ENCODE data around the gene SYNE1.

SYNE1 gene

DNA sequence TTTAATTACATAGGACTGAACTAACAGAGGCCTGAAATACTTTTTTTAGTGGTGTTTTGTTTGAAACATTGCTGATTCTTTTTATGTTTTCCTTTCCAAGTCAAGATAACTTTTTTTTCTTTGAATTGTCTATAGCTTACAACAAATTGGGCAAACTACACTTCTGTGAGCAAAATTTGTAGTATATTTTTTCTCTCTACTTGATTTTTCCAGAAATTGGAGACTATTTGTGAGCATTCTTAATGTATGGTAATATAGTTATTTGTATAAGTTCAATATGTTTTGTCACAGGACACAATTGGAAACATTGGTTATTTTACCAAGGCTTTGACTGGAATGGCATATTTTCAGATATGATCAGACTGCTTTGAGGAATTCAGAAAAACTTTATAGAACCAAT, 216.5 kb downstream of the SYNE1 start:
- DNase-seq (ENCODE audit: low read depth), result no peak

DNA sequence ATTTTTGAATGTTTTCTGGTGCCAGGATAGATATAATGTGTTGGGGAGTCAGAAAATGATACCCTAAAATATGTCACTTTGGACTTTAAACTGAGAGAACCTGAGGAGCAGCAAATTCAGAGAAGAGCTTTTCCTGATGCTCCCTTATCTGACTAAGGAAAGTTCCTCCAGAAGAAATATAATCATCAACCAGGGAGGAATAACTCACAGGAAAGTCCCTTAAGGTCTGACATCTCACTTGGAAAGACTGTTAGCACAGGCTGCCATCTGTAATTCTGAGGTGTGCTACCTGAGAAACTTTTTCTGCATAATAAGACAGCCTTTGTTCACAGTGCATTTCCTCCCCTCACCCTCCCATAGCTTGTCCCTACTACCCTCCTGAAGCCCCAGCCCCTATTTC, 218.6 kb downstream of the SYNE1 start:
- DNase-seq (ENCODE audit: low read depth), result no peak

DNA sequence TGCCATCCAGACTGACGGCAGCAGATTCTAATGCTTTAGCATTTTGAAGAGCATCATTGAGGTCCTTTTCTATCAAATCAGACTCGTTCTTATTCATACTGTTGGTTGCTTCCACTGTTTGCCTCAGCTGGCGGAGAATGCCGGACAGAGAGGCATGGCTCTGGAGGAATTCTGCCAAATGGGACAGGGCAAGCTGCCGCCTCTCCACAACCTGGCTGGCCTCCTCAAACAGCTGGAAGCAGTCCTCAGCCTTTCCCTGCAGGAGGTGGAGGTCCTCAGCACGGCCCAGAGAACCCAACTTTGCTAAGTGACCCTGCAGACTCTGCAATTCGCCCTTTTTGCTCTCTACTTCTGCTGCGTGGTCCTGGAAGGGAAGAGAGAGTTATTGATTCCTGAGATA, 220.5 kb downstream of the SYNE1 start:
- no peak for DNase-seq (ENCODE audit: low read depth)

DNA sequence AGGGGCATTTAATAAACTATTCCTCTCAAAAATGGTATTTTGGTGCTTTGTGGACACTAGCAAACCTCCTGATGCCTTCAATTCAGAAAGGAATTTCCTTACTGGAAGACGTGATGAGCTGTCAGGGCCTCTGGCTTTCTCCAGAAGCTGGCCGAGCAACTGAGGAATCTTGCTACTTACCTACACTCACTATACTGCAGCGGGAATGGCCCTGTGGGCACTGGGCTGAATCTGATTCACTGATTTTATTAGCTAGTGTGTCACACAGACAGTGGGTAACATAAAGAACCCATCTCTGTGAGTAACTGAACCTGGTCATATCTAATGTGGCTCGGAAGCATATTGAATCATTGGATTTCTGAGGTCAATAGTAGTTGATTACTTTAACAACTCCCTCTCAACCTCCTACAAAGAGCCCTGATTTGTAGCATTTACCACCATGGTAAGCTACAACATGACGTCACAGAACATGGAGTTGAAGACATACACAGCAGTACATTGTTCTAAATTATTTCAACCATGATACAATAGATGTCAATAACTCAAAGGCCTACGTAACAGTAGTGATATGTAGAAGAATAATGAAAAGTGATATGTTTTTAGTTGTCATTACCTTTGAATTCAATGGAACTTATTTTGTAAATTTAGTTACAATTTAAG, 232.1 kb downstream of the SYNE1 start:
- no peak for DNase-seq (ENCODE audit: low read depth)

DNA sequence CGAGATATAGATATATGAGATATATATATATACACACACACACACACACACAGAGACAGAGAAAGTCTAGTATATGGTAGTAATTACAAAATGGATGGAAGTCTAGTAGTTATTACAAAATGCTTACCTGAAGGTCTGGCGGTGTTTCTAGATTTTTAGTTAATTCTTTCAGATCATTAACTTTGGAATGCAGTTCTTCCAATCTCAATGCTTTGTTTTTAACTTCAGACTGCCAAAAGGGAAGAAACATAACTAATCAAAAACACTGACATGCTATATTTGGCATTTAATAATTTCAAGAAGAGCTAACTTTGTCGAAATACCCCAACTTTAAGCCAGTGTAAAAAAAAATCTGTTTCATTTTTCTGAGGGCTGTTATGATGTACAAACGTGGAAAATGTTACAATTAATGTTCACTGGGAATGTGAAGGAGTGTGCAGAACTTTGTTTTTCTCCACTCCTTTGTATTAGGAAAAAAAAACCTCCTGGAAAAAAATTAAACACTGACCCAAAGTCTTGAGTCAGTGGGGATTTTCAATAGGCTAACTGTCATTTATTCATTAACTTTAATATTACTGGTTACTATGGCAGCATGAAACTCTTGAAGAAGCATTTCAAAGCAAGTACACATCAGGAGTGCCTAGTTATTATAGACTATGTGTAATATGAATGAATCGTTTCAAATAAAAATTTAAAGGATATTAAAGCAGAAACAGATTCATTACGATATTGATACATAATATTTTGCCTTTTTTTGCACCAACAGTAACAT, 232.9 kb downstream of the SYNE1 start:
- DNase-seq (ENCODE audit: low read depth), result no peak

DNA sequence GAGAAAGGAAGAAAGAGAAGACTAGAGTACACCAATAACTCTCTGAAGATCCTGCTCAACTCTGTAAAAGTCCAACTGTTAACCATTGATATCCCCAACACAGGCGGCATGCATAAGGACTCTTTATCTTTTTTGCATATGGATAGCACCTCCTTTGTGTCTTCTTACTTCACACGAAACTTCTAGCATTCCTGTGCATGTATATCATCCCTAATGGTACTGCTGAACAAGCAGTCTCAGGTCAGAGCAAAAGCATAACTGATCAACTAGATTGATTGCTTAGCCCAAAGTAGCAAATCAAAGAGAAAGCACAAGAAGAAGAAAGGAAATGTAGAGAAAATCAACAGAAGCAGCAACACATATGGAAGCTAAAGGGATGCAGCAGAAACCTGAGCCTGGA, 234.4 kb downstream of the SYNE1 start:
- DNase-seq (ENCODE audit: low read depth), result no peak

DNA sequence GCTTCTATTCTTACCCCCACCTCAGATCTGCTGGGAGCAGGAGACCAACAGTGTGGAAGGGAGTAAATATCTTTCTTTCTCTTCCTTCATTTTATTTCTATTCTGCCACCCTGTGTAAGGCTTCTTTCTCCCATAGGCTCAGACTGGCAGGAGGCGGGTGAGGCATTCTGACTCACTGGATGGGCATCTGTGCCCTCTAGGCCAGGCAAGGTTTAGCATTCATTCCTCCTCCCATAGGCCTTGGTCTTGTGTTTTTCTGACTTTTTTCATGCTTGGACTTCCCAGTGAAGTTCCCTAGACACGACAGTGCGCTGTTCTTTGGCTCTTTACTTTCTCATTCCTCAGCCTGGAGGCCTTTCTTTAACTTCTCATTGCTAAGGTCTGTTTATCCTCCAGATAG, 235.2 kb downstream of the SYNE1 start:
- no peak for DNase-seq (ENCODE audit: low read depth)

DNA sequence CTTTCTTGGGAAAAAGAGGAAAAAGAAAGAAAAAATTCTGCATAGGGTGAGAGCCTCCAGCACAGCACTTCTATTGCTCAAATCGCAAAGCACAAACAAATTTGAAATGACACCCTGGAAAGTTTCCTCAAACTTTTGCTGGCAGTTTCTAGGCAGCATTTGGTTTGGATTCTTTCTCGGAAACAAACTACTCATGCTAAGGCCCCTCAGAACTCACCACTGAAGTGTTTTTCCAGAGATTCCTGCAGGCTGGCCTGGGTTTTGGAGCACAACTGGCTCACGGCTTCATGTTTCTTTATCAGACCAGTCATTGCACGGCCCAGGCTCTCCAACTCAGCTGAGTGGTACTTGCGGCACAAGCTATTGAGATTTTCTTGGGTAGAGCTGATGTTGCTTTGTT, 237.8 kb downstream of the SYNE1 start:
- DNase-seq (ENCODE audit: low read depth), result no peak

DNA sequence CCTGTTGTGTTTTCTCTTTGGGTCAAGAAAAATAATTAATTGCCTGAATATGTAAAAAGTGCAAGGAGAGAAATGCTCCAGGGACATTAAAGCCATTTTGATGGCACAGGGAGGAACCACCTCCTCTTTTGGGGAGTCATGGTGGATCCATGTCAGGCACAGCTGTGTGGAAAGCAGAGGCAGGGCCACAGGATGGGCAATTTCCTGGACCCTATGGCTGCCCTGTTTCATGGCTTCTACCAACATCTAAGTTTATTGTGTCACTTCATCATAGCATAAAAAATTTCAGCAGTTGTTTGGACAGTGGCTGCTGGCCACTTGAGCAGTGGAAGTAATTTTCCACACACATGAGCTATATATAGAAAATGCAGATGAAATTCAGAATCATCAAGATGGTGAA, 238.2 kb downstream of the SYNE1 start:
- DNase-seq (ENCODE audit: low read depth), result no peak

DNA sequence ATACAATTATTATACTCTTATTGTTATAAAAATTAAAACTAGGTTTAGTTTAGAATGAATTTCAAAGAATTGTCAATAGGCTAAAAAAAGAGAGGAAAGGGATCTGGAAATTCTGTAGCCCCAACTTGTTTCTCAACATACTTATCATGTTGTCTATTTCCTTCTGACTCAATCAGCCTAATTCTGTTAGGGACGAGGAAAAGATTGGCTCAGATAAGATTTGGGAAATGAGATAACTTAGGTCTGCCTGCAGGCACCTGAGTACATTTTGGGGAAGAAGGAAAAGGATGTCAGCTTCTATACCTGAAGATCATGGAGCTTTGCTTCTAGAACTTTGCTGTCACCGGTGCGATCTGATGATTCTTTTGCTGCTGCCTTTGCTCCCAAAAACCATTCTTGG, 238.8 kb downstream of the SYNE1 start:
- no peak for DNase-seq (ENCODE audit: low read depth)

DNA sequence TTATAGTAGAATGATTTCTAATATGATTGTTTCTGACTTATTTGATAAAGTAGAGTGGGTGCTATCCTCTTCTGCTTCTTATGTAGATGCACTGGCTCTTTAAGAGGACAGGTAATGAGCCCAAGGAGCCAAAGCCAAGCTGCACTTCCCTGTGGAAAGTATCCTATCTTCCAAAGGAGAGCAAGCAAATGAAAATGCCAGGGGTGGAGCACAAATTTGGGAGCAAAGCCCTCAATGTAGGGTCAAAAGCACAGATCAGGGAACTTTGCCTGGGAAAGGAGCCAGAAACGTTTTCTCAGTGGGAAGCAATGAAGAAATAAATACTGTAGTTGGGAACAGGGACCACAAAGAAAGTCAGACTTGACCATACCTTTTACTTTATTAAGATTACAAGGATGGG, 242.9 kb downstream of the SYNE1 start:
- DNase-seq (ENCODE audit: low read depth), result no peak

DNA sequence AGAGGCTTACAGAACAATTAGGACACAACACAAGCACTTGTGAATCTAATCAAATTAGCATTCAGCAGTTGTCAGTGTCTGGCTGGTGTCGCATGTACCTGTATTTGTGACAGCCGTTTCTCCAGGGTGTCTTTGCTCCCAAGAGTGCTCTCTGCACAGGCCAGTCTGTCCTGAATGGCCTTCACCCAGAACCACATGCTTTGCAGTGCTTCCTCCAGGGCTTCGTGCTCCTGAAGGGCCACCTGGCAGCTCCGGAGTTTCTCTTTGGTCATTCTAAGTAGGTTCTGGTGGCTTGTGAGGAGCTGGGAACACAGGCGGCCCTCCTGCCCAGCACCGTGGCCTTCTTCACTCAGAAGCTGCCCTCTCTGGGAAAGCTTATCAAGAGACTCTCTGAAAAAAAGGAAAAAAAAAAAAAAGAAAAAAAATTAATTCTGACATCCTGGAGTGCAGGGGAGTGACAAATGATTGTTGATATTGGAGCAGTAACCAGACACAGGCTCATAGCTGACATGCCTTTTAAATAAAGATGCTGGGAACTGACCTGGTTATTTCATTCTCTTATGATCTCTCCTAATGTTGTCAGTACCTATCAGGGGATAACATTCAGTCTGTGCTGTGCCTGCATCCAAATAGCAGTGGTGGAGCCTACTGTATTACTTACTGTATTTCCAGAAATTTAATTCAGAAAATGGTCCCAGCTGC, 245.8 kb downstream of the SYNE1 start:
- no peak for DNase-seq (ENCODE audit: low read depth)

DNA sequence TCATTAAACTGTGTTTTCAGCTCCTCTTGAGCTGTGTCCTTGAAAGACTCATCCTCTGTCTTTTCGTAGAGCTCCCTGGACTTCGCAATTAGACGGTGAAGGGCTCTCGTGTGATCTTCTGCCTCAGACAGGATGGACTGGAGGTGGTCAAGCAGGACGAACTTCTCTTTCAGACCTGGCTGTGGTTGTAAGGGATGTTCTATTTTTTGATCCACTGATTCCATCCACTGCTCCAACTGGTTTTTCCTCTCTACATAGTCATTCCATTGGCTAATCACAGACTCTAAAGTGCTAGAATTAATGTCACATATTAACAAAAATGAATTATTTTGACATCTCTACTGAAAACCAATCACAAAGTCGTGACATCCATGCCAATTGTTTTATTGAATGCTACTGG, 250.1 kb downstream of the SYNE1 start:
- DNase-seq (ENCODE audit: low read depth), result no peak

DNA sequence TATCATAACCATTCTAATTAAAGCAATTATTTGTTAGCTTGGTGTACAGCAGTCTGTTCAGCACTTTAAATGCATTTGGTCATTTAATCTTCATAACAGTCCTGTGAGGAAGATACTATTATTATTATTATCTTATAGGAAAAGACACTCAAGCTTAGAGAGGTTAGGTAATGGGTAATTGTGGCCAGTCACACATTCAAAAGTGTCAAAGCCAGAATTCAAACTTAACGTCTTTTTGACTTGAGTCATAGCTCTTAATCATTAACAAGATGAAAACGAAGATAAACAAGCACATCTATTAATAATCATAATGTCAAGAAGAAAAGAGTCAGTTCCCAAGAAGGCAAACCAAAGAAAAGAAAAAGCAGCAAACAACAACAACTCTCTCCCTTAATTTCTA, 251.0 kb downstream of the SYNE1 start:
- no peak for DNase-seq (ENCODE audit: low read depth)

DNA sequence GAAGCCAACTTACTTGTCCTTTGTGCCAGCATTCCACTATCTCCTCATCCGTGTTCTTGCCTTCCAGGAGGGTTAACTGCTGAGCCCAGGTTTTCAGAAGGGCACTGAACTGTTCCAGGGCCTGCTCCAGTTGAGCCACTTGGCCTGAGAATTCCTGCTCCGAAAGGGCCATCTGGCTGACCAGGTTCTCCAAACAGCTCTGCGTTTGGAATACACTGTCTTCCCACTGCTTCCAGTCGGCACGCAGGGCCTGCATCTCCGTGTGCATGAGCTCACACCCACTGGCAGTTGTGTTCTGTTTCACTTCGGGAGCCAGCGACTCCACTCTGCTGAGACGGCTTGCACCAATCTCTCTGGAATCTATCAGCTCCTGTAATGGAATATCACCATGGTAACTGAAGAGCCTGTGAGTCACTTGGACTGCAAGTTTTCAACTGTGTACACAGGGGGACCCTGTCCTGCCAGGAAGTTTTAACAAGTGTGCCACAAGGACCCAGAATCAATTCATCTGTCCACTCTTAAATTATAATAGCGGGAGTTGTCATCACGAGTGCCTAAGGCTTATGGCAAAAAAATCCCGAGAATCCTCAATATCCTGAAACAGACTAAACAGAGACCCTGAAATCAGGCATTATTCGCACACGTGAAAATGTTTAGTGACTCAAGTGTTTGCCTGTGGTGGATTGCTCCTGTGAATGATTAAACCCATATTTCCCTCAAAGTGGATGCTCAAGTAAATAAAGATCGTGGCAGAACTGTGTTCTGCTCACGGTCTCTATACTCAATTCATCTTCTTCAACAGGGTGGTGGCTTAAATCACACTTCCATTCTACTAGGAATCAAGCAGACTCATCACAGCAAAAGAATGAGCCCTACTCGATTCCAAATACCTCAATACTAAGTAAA, 255.9 kb downstream of the SYNE1 start:
- no peak for DNase-seq (ENCODE audit: low read depth)

DNA sequence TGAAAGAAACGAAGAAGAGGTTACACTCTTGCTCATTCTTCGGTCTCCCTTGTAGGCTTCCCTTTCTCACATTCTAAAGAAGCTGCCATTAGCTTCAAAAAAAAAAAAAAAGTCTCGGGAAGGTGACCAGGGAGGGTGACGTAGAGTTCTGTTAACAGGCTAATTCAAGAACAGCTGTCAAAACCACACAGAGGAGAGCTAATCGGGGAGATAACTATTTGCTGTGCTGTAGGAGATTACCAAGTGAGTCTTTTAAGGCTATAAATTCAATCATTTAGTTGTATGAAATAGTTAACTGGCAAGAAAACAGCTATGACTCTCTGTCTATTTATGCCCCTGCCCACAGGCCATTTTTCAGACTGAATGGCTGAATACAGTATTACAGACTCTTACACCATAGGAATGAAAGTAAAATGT, 256.8 kb downstream of the SYNE1 start:
- no peak for DNase-seq (ENCODE audit: low read depth)

DNA sequence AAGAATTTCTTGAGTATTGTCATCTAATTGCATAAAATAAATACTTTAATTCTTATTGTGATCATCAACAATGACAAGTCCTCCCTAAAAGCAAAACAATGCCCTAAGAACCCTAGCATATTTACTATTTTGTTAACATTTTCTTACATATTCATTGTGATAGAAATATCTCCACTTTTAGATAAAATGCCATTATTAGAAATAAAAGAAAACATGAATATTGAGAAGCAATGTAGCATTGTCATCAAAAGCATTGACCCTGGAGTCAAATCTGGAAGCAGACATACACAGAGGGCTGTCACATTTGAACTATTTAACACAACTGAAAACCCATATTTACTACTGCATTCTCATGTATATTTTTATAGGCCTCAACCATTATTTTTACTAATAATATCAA, 257.7 kb downstream of the SYNE1 start:
- no peak for DNase-seq (ENCODE audit: low read depth)

DNA sequence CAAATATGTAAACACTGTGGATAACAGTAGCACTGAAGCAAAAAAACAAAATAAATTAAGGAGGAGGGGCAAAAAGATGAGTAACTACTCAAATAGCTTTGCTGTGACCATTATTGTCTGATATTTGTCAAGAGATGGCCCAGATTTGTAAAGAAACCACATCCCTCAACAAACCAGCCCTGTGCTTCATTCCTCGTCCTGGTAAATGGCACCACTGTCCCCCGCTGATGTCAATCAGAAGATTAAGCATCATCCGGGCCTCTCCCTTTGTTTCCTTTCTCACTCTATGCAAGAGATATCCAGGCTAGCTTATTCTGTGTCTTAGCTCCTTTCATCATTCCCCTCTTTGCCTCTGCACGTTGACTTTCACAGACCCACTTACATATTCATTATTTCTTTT, 259.0 kb downstream of the SYNE1 start:
- DNase-seq (ENCODE audit: low read depth), result no peak

DNA sequence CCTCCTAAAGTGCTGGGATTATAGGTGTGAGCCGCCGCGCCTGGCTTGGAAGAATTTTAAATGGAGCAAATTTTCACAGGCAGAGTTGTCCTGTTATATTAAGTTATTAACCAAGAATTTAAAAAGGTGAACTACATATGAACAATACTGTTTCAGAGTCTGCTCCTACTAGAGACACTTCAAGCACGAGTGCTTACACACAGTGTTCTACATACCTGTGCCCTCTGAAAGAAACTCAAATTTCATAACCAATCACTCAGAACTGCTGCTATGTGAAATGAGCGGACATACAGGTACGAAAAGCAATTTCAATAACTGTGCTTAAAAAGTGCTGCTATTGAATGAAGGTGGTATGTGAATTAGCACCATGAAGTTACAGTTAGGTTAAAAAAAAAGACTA, 262.0 kb downstream of the SYNE1 start:
- no peak for DNase-seq (ENCODE audit: low read depth)

DNA sequence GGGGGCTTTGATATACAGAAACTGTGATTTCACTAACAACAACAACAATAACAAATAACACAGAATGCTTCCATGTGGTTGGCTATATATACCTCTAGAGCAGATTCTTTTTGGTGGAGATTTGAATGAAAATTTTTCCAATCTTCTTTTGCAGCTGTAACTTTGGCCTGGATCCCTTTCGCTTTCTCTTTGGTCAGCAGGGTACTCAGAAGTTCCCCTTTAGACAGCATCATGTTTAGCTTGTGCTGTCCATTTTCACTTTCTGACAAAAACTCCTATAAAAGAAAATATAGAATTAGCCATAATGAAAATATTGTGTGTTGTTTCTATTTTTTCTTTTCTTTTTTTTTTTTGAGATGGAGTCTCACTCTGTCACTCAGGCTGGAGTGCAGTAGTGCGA, 264.2 kb downstream of the SYNE1 start:
- DNase-seq (ENCODE audit: low read depth), result no peak

DNA sequence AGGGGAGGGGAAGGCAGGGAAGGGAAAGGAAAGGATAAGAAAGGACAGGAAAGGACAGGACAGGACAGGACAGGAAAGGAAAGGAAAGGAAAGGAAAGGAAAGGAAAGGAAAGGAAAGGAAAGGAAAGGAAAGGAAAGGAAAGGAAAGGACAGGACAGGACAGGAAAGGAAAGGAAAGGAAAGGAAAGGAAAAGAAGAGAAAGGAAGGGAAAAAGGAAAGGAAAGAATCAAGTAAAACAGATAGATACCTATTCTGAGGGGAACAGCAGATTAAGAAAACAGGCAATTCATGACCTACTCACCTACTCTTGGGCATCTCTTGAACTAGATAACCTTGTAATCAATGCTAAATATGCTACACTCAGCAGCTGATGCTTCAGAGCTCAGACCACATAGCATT, 265.4 kb downstream of the SYNE1 start:
- DNase-seq (ENCODE audit: low read depth), result no peak

Data from activated T-cell treated with anti-CD3 and anti-CD28 coated beads for 1 hour (primary cell).